Astrocyte of the spinal cord (primary cell): Measurements from ENCODE around the gene PKD2.

ENCODE experiments used
- DNase-seq: peaks from one replicate; pipeline ENCODE4 v3.0.0; 2011; ENCODE audit warnings: low read depth, low spot score
- H3K4me3 ChIP-seq: 2 replicates; pipeline ENCODE4 v1.5.1; 2011; ENCODE audit warnings: low read depth, mild to moderate bottlenecking, low read length, moderate library complexity
- in situ Hi-C: cut with HindIII; loops from 2 replicates; pipeline ENCODE4 v1.10.0; 2017; ENCODE audit warnings: low sequenced_read_pairs
- TF ChIP-seq, protein P1 (sequence below): IDR thresholded peaks from 2 replicates; pipeline ENCODE4 v1.5.1; 2012; ENCODE audit warnings: low read depth, mild to moderate bottlenecking, low read length, inconsistent platforms

The PKD2 gene

DNA sequence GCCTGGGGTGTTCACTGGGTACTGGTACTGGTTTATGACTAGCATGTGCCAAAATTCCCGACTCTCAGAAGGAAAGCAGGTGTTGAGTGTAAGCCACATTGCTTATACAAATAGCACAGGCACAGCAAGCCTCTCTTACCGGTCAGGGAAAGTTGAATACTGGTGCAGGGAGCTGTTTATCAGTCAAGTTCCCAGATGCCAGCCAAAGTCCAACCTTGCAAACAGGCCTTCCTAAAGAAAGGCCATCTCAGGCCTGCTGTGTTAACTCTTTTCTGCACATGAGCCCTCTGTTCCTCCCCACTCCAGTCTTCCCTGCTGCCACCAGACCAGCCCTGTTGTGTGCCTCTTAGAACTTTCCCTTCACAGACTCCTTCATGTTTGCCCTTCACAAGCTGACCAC is 34.2 kb downstream of the PKD2 start:
- TF ChIP-seq, protein P1, sequence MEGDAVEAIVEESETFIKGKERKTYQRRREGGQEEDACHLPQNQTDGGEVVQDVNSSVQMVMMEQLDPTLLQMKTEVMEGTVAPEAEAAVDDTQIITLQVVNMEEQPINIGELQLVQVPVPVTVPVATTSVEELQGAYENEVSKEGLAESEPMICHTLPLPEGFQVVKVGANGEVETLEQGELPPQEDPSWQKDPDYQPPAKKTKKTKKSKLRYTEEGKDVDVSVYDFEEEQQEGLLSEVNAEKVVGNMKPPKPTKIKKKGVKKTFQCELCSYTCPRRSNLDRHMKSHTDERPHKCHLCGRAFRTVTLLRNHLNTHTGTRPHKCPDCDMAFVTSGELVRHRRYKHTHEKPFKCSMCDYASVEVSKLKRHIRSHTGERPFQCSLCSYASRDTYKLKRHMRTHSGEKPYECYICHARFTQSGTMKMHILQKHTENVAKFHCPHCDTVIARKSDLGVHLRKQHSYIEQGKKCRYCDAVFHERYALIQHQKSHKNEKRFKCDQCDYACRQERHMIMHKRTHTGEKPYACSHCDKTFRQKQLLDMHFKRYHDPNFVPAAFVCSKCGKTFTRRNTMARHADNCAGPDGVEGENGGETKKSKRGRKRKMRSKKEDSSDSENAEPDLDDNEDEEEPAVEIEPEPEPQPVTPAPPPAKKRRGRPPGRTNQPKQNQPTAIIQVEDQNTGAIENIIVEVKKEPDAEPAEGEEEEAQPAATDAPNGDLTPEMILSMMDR = no peak
- no peak for DNase-seq
- in situ Hi-C loops = no loop called here
- H3K4me3 ChIP-seq = no peak overlapping the region

DNA sequence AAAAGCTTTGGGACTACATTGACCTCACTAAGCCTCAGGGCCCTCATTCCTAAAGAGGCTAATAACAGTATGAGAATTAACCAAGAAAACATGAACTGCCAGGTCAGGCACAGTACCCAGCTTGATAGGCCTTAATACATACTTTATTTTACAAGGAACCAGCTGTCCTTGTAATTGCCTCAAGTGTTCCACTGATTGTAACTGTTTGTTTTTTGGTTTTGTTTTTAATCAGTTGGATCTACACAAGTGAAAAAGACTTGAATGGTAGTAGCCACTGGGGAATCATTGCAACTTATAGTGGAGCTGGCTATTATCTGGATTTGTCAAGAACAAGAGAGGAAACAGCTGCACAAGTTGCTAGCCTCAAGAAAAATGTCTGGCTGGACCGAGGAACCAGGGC is 35.6 kb downstream of the PKD2 start:
- DNase-seq = no peak
- in situ Hi-C loops = no loop called here
- no peak overlapping the region for H3K4me3 ChIP-seq
- TF ChIP-seq, protein P1 = no peak

DNA sequence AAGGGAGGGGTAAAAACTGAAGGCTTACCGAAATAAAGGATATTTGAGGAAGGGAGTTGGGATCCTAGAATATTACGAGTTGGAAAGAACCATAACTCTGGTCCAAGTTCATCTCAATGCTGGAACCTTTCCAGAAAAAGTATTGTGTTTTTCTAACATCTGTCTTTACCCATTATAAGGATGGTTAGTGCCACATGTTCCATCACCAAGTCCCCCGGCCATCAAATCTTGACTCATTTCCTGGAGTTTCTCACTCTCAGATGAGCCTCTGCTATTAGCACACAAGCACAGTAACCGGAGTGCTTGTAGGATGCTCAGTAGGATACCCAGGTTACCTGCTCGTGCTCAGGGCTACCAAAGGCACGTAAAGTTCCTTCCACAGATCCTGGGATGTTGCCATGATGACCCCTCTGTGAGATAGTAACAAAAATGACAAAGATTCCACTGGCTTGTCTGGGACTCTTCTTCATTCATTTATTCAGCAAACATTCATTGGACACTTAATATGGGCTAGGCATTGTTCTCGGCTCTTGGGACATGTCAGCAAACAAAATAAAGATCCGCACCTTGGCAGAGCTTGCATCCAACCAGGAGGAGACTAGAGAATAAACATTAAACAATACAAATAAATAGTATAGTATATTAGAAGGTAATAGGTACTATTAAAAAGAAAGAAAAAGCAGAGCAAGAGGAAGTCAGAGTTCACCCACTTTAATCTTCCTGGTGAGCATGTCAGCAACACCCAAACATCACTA is 36.3 kb downstream of the PKD2 start:
- DNase-seq = no peak
- in situ Hi-C loops = no loop called here
- no peak overlapping the region for H3K4me3 ChIP-seq
- TF ChIP-seq, protein P1 = no peak

DNA sequence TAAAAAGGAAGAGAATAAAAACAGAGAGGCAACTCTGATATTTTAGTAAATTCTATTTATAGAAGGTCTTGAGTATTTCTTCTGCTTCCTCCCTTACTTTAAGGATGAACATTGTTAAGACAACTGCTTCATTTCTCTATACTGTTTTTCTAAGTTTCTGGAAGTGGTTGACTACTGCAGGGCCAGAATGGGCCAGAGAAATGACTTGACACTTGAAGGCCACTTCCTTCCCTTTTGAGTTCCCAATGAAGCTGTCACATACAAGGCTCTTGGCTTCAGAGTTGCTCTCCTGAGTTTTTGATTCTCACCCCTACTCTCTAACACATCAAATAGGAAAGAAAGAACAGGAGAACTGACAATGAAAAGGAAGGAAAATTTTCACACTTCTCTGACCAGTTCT is 37.6 kb downstream of the PKD2 start:
- TF ChIP-seq, protein P1 = no peak

DNA sequence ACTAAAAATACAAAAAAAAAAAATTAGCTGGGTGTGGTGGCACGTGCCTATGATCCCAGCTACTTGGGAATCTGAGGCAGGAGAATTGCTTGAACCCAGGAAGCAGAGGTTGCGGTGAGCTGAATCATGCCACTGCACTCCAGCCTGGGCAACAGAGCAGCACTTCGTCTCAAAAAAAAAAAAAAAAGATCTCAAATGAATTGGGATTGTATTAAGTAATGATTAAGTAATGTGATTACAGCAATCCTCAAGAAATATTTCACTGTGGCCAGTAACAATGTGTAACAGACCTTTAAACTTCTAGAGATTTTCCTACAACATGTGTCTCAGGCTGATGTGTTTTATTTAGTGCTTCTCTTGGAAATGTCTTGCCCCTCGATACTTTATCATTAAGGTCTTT is 46.8 kb downstream of the PKD2 start:
- TF ChIP-seq, protein P1 = no peak
- no peak overlapping the region for H3K4me3 ChIP-seq
- in situ Hi-C loops = no loop called here
- DNase-seq = no peak

More for the DNA sequence above, 37.6 kb downstream of the PKD2 start:
- no peak overlapping the region for H3K4me3 ChIP-seq
- DNase-seq = no peak
- in situ Hi-C loops = no loop called here

DNA sequence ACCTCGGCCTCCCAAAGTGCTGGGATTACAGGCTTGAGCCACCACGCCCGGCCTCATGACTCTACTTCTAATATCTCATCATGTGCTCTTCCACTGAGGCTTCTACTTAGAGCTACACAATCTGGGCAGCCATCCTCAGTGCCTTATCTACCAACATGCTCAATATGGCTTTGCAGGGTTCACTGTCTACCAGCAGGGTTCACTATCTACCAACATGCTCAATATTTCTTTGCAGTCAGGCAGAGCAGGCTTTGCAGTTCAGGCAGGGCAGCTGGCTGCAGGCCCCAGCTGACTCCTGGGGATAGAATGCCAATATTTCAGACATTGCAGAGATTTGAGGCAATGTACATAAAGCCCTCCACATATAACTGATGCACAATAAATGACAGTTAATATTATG is 47.5 kb downstream of the PKD2 start:
- no peak overlapping the region for H3K4me3 ChIP-seq
- in situ Hi-C loops = no loop called here
- TF ChIP-seq, protein P1 = peak; percentile 71
- DNase-seq = peak; percentile 59
